SK-N-SH treated with all-trans-retinoic acid at 6 μM for 48 hours (cell line): ENCODE data around the gene TGM3.

Experiments
- ATAC-seq: fragments of 200-7000 bp; cut with Tn5 transposase; 3 replicates; pipeline ENCODE4 v1.9.1; 2020; ENCODE audit warnings: mild to moderate bottlenecking, moderate library complexity
- ARNTL ChIP-seq: fragments of 450-650 bp; formaldehyde crosslinking; IDR thresholded peaks from 2 replicates; pipeline ENCODE4 v1.5.0; 2020; ENCODE audit warnings: low read depth, mild to moderate bottlenecking, moderate library complexity, borderline replicate concordance
- CSDC2 ChIP-seq: fragments of 250-450 bp; sonication (Bioruptor Pico); IDR thresholded peaks from 2 replicates; pipeline ENCODE4 v1.5.0; 2020; ENCODE audit warnings: mild to moderate bottlenecking, moderate library complexity
- ESRRG ChIP-seq: fragments of 250-450 bp; sonication (Bioruptor Pico); IDR thresholded peaks from 2 replicates; pipeline ENCODE4 v1.6.1; 2021; ENCODE audit warnings: mild to moderate bottlenecking
- GLIS3 ChIP-seq: fragments of 250-450 bp; sonication (Bioruptor Pico); IDR thresholded peaks from 2 replicates; pipeline ENCODE4 v1.5.0; 2020; ENCODE audit warnings: mild to moderate bottlenecking, moderate library complexity
- ISL1 ChIP-seq: fragments of 250-450 bp; sonication (Bioruptor Pico); IDR thresholded peaks from 2 replicates; pipeline ENCODE4 v2.1.2; 2022; ENCODE audit warnings: mild to moderate bottlenecking, moderate library complexity
- OSR1 ChIP-seq: fragments of 250-450 bp; sonication (Bioruptor Pico); IDR thresholded peaks from 2 replicates; pipeline ENCODE4 v1.8.0; 2022; ENCODE audit warnings: moderate library complexity, mild to moderate bottlenecking, inconsistent platforms
- PATZ1 ChIP-seq: fragments of 250-450 bp; sonication (Bioruptor Pico); IDR thresholded peaks from 2 replicates; pipeline ENCODE4 v1.8.0; 2020; ENCODE audit warnings: mild to moderate bottlenecking, moderate library complexity, borderline replicate concordance
- POU6F1 ChIP-seq: fragments of 250-450 bp; sonication (Bioruptor Pico); IDR thresholded peaks from 2 replicates; pipeline ENCODE4 v1.8.0; 2021; ENCODE audit warnings: low read depth, mild to moderate bottlenecking, moderate library complexity, borderline replicate concordance
- PPARA ChIP-seq: fragments of 250-450 bp; sonication (Bioruptor Pico); IDR thresholded peaks from 2 replicates; pipeline ENCODE4 v1.5.0; 2020; ENCODE audit warnings: mild to moderate bottlenecking, borderline replicate concordance
- RARB ChIP-seq: fragments of 250-450 bp; sonication (Bioruptor Pico); IDR thresholded peaks from 2 replicates; pipeline ENCODE4 v1.8.0; 2021; ENCODE audit warnings: mild to moderate bottlenecking, moderate library complexity
- SNAI2 ChIP-seq: fragments of 250-450 bp; sonication (Bioruptor Pico); IDR thresholded peaks from 2 replicates; pipeline ENCODE4 v1.5.0; 2020; ENCODE audit warnings: mild to moderate bottlenecking, moderate library complexity
- TCF4 ChIP-seq: fragments of 250-450 bp; sonication (Bioruptor Pico); IDR thresholded peaks from 2 replicates; pipeline ENCODE4 v1.8.0; 2021; ENCODE audit warnings: mild to moderate bottlenecking, moderate library complexity, borderline replicate concordance
- TOX ChIP-seq: fragments of 250-450 bp; sonication (Bioruptor Pico); IDR thresholded peaks from 2 replicates; pipeline ENCODE4 v1.8.0; 2021; ENCODE audit warnings: mild to moderate bottlenecking, moderate library complexity, borderline replicate concordance
- TSHZ2 ChIP-seq: fragments of 250-450 bp; sonication (Bioruptor Pico); IDR thresholded peaks from 2 replicates; pipeline ENCODE4 v1.5.0; 2020; ENCODE audit warnings: mild to moderate bottlenecking, moderate library complexity
- ZC3H10 ChIP-seq: fragments of 250-450 bp; sonication (Bioruptor Pico); IDR thresholded peaks from 2 replicates; pipeline ENCODE4 v1.5.1; 2021; ENCODE audit warnings: mild to moderate bottlenecking, moderate library complexity
- ZFP3 ChIP-seq: fragments of 250-450 bp; sonication (Bioruptor Pico); IDR thresholded peaks from 2 replicates; pipeline ENCODE4 v1.5.0; 2020; ENCODE audit warnings: mild to moderate bottlenecking, moderate library complexity
- ZFP30 ChIP-seq: fragments of 450-650 bp; formaldehyde crosslinking; IDR thresholded peaks from 2 replicates; pipeline ENCODE4 v1.5.0; 2022; ENCODE audit warnings: mild to moderate bottlenecking, moderate library complexity
- ZNF565 ChIP-seq: fragments of 450-650 bp; formaldehyde crosslinking; conservative IDR thresholded peaks from 2 replicates; pipeline ENCODE4 v1.5.0; 2020; ENCODE audit warnings: low read depth, mild to moderate bottlenecking, moderate library complexity
- ZNF70 ChIP-seq: fragments of 450-650 bp; formaldehyde crosslinking; IDR thresholded peaks from 2 replicates; pipeline ENCODE4 v1.5.0; 2020; ENCODE audit warnings: mild to moderate bottlenecking, moderate library complexity
- ZNF8 ChIP-seq: fragments of 450-650 bp; formaldehyde crosslinking; IDR thresholded peaks from 2 replicates; pipeline ENCODE4 v1.5.0; 2020; ENCODE audit warnings: mild to moderate bottlenecking, moderate library complexity

TGM3 gene

GRCh38 chr20:2285193-2285592 lies 10.6 kb upstream of the TGM3 start:
- no peak for ATAC-seq
- TF ChIP-seq OSR1 (no peak), ISL1 (CRISPR knock-in tag) (no peak), ZFP30 (CRISPR knock-in tag) (no peak), ESRRG (no peak), SNAI2 (CRISPR knock-in tag) (no peak), ARNTL (CRISPR knock-in tag) (no peak), POU6F1 (CRISPR knock-in tag) (no peak), ZNF70 (CRISPR knock-in tag) (no peak), ZC3H10 (CRISPR knock-in tag) (no peak), TCF4 (CRISPR knock-in tag) (no peak), TSHZ2 (CRISPR knock-in tag) (no peak), PATZ1 (CRISPR knock-in tag) (no peak), TOX (CRISPR knock-in tag) (no peak)

GRCh38 chr20:2285613-2286012 lies 10.2 kb upstream of the TGM3 start:
- TF ChIP-seq ZFP30 (CRISPR knock-in tag) = no peak
- no peak for TF ChIP-seq POU6F1 (CRISPR knock-in tag)
- no peak for TF ChIP-seq CSDC2 (CRISPR knock-in tag)
- TF ChIP-seq OSR1 = no peak
- TF ChIP-seq, all 23 proteins: peak for 0
- no peak for ATAC-seq

GRCh38 chr20:2287504-2287903 lies 8.3 kb upstream of the TGM3 start:
- ATAC-seq = no peak
- TF ChIP-seq ZNF565 (CRISPR knock-in tag) (no peak), ESRRG (no peak), POU6F1 (CRISPR knock-in tag) (no peak), ISL1 (CRISPR knock-in tag) (no peak), PPARA (CRISPR knock-in tag) (no peak), ZC3H10 (CRISPR knock-in tag) (no peak), RARB (CRISPR knock-in tag) (no peak), ZNF8 (no peak), ARNTL (CRISPR knock-in tag) (no peak), ZFP3 (CRISPR knock-in tag) (no peak), GLIS3 (CRISPR knock-in tag) (no peak)
